Activated CD4-positive, alpha-beta T cell treated with anti-CD3 and anti-CD28 coated beads for 24 hours (primary cell): Measurements from ENCODE around the gene SH3PXD2B.
"Not testable (repeated sequence)": the region's sequence is repeated elsewhere in the genome, so short reads cannot be mapped to it uniquely, and the experiment has no call there.

ENCODE experiments used
- DNase-seq, 2 donors: peaks; one replicate each; pipeline ENCODE4 v3.0.0-alpha.2; 2020; ENCODE audit warnings: low read depth in 2 of 2

The SH3PXD2B gene

DNA sequence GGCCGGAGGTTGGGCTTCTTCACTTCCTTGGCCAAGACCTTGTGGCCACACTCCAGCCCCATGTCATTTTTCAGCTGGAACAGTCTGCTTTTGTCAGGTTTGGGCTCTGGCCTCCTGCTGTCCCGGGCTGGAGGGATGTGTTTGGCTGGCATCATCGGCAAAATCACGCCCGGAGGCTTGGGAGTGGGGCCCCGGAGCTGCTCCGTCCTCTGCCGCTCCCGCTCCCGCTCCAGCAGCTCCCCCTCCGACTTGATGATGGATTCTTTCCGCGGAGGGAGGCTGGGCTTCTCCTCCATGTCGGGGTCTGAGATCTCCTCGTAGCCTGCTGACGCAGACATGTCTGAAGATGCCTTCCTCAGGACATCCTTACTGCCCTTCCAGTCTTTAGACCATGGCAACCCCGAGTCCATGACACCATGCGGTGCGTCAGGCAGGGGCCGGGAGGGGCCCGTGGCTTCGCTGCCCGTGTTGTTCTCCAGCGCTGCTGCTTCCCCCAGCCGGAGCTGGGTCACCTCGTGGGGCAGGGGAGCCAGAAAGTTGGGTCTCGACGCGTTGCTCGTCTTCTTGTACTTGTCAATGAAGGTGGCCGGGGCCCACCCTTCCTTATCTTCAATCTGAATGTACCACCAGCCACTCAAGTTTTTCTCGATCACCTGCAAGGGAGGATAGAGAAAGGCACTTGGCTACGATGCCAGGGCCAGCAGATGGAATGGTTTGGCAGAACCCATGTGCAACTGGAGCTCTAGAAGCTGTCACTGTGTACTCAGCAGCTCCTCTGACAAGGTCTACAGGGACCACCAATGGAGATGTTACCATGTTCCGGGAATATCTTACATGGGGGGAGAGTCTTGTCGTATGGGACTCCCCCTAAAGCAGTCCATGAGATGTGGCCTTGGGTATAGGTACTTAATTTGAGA is 114.8 kb downstream of the SH3PXD2B start:
- no peak for DNase-seq

GRCh38 chr5:172336676-172337285 is 117.5 kb downstream of the SH3PXD2B start:
- no peak for DNase-seq

DNA sequence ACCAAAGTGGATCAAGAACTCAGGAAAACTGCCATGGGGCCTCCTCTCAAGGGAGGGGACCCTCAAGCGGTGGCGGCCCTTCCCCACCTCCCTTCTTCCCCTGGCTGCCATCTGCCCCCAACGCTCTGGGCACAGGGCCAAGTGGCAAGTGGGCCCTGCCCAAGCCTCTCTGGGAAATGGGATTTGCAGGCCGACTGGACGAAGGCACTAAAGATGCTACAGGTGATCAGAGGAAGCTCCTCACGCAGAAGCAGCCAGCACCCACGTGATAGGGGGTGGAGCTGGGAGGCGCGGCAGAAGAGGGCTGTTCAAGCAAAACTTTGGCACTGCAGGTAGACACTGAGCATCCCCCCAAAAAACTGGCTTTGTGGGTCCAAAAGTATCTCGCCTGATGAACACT is 118.1 kb downstream of the SH3PXD2B start:
- DNase-seq, result no peak

GRCh38 chr5:172335721-172336120 is 118.6 kb downstream of the SH3PXD2B start:
- DNase-seq, result no peak

- DNase-seq, result no peak
These were observed 119.7 kb downstream of the SH3PXD2B start for GRCh38 chr5:172334641-172335040.

GRCh38 chr5:172334196-172334595 is 120.1 kb downstream of the SH3PXD2B start:
- DNase-seq, result no peak

GRCh38 chr5:172326901-172327300 is 127.4 kb downstream of the SH3PXD2B start:
- DNase-seq, result not testable (repeated sequence)

DNA sequence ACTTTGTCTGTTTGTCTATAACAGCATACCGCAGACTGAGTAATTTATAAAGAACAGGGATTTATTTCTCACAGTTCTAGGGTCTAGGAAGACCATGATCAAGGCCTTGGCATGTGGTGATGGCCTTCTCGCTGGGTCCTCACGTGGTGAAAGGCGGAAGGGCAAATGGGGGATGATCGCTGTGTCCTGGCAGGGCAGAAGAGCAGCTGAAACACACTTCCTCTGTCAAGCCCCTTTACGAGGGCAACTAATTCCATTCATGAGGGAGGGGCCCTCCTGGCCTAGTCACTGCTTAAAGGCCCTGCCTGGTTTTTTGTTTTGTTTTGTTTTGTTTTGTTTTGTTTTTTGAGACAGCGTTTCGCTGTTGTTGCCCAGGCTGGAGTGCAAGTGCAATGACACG is 128.9 kb downstream of the SH3PXD2B start:
- DNase-seq, result no peak

DNA sequence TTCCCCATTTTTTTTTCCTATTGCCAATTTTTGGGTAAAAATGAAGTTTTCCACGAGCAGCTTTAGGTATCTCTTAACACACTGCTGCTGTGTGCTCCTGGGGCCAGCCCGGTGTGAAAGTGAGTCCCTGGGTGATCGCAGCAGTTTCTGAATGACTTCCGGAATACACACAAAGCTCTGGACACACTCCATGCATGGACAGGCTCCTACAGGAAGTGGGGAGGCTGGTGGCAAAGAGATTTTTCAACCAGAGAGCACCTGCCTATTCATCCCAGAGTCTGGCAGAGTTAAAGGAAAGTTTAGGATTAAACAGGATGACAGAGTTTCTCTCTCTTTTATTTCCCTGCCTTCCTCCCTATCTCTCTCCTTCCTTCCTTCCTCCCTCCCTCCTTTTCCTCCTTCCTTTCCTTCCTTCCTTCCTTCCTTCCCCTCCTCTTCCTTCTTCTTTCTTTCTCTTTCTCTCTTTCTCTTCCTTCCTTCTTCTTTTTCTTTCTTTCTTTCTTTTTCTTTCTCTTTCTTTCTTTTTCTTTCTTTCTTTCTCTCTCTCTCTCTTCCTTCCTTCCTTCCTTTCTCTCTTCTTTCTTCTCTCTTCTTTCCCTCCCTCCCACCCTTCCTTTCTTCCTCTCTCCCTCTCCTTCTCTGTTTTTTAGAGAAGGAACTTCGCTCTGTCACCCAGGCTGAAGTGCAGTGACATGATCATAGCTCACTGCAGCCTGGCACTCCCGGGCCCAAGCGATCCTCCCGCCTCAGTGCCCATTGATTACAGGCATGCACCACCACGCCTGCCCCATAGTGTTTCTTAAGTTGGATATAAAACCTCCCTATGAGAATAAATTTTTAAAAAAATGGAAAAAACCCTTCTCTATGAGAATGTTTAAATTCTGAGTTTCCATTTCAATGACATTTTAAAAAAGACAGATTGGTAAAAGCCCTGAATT is 132.0 kb downstream of the SH3PXD2B start:
- DNase-seq, result no peak

DNA sequence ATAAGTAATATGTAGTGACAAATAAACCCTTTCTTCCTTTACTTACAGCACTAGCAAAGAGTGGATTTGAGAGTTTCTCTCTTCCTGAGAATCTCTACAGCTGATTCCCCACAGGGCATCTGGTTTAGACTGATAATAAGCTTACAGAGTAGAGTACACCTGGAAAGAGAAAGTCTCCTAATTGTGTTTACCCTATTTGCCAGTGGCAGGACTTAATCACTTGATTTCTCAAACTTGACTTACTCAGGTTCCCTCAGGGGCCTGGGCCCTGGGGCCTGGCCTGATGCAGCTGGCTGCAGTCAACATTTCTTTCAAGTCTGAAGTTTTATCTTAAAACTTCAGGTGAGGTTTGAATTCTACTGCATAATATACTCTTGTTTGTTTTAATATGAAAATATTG is 132.7 kb downstream of the SH3PXD2B start:
- DNase-seq, result no peak

- no peak for DNase-seq
These were observed 134.4 kb downstream of the SH3PXD2B start for GRCh38 chr5:172319708-172320441.

DNA sequence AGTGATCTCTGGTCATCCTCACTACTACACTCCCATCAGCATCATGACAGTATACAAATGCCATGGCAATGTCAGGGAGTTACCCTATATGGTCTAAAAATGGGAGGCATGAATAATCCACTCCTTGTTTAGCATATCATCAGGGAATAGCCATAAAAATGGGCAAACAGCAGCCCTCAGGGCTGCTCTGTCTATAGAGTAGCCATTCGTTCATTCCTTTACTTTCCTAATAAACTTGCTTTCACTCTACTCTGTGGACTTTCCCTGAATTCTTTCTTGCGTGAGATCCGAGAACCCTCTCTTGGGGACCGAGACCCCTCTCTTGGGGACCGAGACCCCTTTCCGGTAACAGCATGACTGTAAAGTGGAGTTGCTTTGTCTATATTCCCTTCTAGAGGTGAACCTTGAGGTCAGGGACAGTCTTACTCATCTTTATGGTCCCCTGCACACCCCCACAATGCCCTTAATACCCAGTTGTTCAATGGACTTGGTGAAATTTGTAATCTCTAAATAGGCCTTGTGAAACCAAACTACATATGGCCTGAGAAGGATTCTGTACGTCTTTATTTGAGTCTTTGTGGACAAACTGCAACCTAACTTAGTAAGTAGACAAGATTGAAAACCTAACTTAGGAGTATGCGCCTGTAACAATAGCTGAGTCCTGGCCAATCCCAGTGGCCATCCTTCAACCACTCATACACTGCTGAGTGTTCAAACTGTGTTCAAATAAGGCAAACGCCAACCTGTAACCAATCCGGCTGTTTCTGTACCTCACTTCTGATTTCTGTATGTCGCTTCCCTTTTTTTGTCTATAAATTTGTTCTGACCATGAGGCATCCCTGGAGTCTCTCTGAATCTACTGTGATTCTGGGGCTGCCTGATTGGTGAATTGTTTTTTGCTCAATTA is 138.5 kb downstream of the SH3PXD2B start:
- no peak for DNase-seq

- DNase-seq, result no peak
These were observed 140.4 kb downstream of the SH3PXD2B start for GRCh38 chr5:172313915-172314314.

GRCh38 chr5:172312286-172312685 is 142.0 kb downstream of the SH3PXD2B start:
- no peak for DNase-seq

DNA sequence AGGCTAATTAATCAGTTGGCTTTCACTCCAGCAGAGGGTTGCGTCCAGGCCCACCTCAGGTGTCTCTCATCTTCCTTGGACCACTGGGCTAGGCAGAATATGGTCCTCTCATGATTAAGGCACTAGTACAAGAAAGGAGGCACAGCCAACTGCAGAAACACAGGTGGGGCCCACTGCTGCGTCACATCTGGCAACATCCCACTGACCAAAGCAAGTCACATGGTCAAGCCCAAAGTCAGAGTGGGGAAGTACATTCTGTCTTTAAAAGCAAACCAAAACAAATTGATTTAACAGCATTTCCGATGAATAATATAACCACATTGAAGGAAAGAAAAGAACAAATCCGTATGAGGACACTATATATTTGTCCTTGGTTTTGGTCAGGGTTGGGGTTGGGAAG is 142.7 kb downstream of the SH3PXD2B start:
- no peak for DNase-seq

DNA sequence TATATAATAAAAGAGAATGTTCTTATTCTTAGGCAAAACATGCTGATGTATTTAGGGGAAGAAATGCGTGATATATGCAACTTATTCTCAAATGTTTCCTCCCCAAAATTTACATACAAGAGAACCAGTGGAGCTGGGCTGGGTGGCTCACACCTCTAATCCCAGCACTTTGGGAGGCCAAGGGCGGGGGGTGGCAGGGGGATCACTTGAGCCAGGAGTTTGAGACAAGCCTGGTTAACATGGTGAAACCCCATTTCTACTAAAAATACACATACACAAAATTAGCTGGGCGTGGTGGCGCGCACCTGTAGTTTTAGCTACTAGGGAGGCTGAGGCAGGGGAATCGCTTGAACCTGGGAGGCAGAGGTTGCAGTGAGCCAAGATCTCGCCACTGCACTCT is 143.3 kb downstream of the SH3PXD2B start:
- DNase-seq, result no peak

- DNase-seq, result no peak
These were observed 148.9 kb downstream of the SH3PXD2B start for GRCh38 chr5:172305380-172305779.

DNA sequence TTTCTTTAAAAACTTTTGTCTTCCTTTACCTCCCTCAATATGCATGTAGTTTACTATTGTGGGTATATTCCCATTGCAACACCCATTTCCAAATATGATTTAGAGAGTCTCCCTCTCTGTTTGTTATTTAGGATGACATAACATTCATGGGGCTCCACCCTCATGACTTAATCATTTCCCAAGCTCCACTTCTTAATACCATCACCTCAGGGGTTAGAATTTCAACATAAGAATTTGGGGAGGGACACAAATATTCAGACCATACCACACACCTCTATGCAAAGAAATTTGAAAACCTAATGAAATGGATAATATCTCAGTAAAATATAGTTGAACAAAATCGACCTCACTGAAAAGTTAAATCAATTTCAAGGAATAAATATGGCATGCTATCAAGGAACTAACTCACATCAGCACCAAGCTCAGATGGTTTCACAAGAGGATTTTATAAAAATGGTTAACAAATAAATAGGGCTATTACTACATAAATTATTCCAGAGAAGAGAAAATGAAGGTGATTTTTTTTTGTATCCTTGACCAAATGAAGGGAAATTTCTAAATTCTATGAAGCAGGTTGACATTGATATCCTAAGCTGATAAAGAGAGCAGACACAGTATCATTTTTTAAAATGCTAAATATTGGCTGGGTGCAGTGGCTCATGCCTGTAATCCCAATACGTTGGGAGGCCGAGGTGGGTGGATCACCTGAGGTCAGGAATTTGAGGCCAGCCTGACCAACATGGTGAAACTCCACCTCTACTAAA is 150.6 kb downstream of the SH3PXD2B start:
- no peak for DNase-seq

DNA sequence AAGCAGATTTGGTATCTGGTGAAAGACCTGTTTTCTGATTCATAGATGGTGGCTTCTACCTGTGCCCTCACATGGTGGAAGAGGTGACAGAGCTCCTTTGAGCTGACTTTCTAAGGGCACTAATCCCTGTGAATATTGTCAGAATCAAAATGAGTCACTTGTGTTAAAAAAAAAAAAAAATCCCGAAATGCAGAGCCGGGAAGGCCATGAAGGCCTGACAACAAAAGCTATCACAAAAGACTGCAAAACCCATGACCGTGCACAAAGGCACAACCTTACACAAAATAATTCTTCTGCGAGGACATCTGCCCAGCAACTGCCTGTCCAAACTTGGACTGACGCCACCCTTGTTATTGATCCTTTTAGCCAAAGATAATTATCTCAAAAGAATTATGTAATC is 151.2 kb downstream of the SH3PXD2B start:
- DNase-seq, result no peak
